H1 (cell line): ENCODE data around the gene OR2A12. TPM values are rescaled to one million over a fixed set of nuclear protein-coding genes. Genes with fewer than 3 reads are reported as not detected.

Source experiments
- CTCF ChIA-PET: fragments of 300-600 bp; sonication (Branson Sonifier 250); formaldehyde crosslinking; loops from one replicate; lab custom pipeline; 2021; ENCODE audit not compliant: partially characterized antibody; lab: Charles Lee
- POLR2A ChIA-PET: fragments of 300-600 bp; sonication (Branson Sonifier 250); formaldehyde crosslinking; loops from one replicate; lab custom pipeline; 2021; ENCODE audit warnings: inconsistent platforms; ENCODE audit not compliant: partially characterized antibody; lab: Charles Lee
- DNase-seq, 2 experiments: peaks; one replicate each; pipeline versions ENCODE4 v3.0.0 to v3.0.0-alpha.2; 2010 to 2022; ENCODE audit warnings: low spot score in 2 of 2, low read depth in 1 of 2, mixed read lengths in 1 of 2
- FAIRE-seq: peaks from 2 replicates; lab custom pipeline; 2011; peaks lifted over from hg19 to GRCh38; lab: Jason Lieb, UNC
- H2AFZ ChIP-seq: 2 replicates; pipeline ENCODE4 v1.8.1; 2012; ENCODE audit warnings: low read length, inconsistent platforms
- H2AK5ac ChIP-seq: 2 replicates; pipeline ENCODE4 v1.6.1; 2013; ENCODE audit warnings: low read depth, low read length
- H2BK120ac ChIP-seq: replicated peaks from 2 replicates; pipeline ENCODE3; 2013; ENCODE audit warnings: low read depth, low read length, inconsistent platforms
- H2BK12ac ChIP-seq: 2 replicates; pipeline ENCODE4 v1.6.1; 2013; ENCODE audit warnings: low read depth, low read length
- H2BK15ac ChIP-seq: 2 replicates; pipeline ENCODE4 v1.6.1; 2013; ENCODE audit warnings: low read length
- H2BK20ac ChIP-seq: 2 replicates; pipeline ENCODE4 v1.6.1; 2013; ENCODE audit warnings: low read length
- H2BK5ac ChIP-seq: 2 replicates; pipeline ENCODE4 v1.6.1; 2013; ENCODE audit warnings: low read depth, low read length
- H3K14ac ChIP-seq: 2 replicates; pipeline ENCODE4 v1.6.1; 2013; ENCODE audit warnings: inconsistent platforms; ENCODE audit not compliant: insufficient read length
- H3K18ac ChIP-seq: 2 replicates; pipeline ENCODE4 v1.6.1; 2013; ENCODE audit warnings: low read length; ENCODE audit errors: extremely low read depth
- H3K23ac ChIP-seq: 2 replicates; pipeline ENCODE4 v1.6.1; 2013; ENCODE audit warnings: inconsistent platforms; ENCODE audit not compliant: insufficient read length
- H3K23me2 ChIP-seq: 2 replicates; pipeline ENCODE4 v1.6.1; 2013; ENCODE audit warnings: low read depth, low read length
- H3K27ac ChIP-seq: 2 replicates; pipeline ENCODE4 v1.6.1; 2011; ENCODE audit warnings: low read depth, low read length, inconsistent platforms
- H3K27me3 ChIP-seq, 4 experiments: replicated peaks in 1 of 4; 1 replicate in 1 of 4; 2 replicates in 3 of 4; pipeline versions ENCODE4 v1.6.1 to v1.8.1; 2011 to 2013; ENCODE audit warnings: low read length in 3 of 4, mild to moderate bottlenecking in 3 of 4, inconsistent platforms in 2 of 4, mixed read lengths in 2 of 4, moderate library complexity in 1 of 4; ENCODE audit not compliant: control insufficient read depth in 3 of 4, insufficient read depth in 3 of 4; ENCODE audit errors: extremely low read depth in 1 of 4
- H3K36me3 ChIP-seq, 4 experiments: 2 replicates each; pipeline versions ENCODE4 v1.6.1 to v1.8.1; 2011 to 2013; ENCODE audit warnings: mild to moderate bottlenecking in 4 of 4, low read length in 3 of 4, moderate library complexity in 2 of 4, control low read depth in 1 of 4, inconsistent platforms in 1 of 4; ENCODE audit not compliant: insufficient read depth in 4 of 4, control insufficient read depth in 2 of 4
- H3K4ac ChIP-seq: replicated peaks from 2 replicates; pipeline ENCODE3; 2013; ENCODE audit warnings: low read length, low read depth, mixed read lengths, inconsistent platforms; ENCODE audit not compliant: insufficient read length
- H3K4me1 ChIP-seq, 4 experiments: replicated peaks in 1 of 4; 1 replicate in 1 of 4; 2 replicates in 3 of 4; pipeline versions ENCODE4 v1.6.1 to v1.8.1; 2011 to 2013; ENCODE audit warnings: low read length in 3 of 4, inconsistent platforms in 2 of 4, mixed read lengths in 1 of 4; ENCODE audit not compliant: insufficient read depth in 4 of 4, control insufficient read depth in 3 of 4
- H3K4me2 ChIP-seq, 2 experiments: 2 replicates each; pipeline versions ENCODE4 v1.6.1 to v1.8.1; 2011 to 2013; ENCODE audit warnings: low read depth in 2 of 2, low read length in 2 of 2, control low read depth in 1 of 2, inconsistent platforms in 1 of 2, mild to moderate bottlenecking in 1 of 2; ENCODE audit not compliant: insufficient read depth in 1 of 2
- H3K4me3 ChIP-seq, 4 experiments: fragments of 200-600, 300-600 bp in 1 of 4; sonication (generic), shearing (Covaris generic), sonication (Bioruptor Twin) in 1 of 4; 2 replicates each; pipeline versions ENCODE4 v1.5.1 to v1.8.1; 2011 to 2016; ENCODE audit warnings: low read length in 4 of 4, low read depth in 3 of 4, control low read depth in 2 of 4, inconsistent platforms in 2 of 4, mild to moderate bottlenecking in 2 of 4, mixed read lengths in 1 of 4, moderate library complexity in 1 of 4; ENCODE audit not compliant: insufficient read depth in 2 of 4; ENCODE audit errors: extremely low read depth in 1 of 4
- H3K56ac ChIP-seq: replicated peaks from 2 replicates; pipeline ENCODE3; 2013; ENCODE audit warnings: low read depth, mild to moderate bottlenecking, mixed read lengths, low read length, inconsistent platforms; ENCODE audit not compliant: insufficient read length
- H3K79me1 ChIP-seq: 2 replicates; pipeline ENCODE4 v1.6.1; 2013; ENCODE audit warnings: low read depth, low read length, control low read depth
- H3K79me2 ChIP-seq, 2 experiments: 2 replicates each; pipeline versions ENCODE4 v1.6.1 to v1.8.1; 2012 to 2013; ENCODE audit warnings: low read length in 2 of 2, mild to moderate bottlenecking in 2 of 2, inconsistent platforms in 1 of 2; ENCODE audit not compliant: insufficient read depth in 2 of 2, control insufficient read depth in 1 of 2
- H3K9ac ChIP-seq, 4 experiments: replicated peaks in 1 of 4; 1 replicate in 1 of 4; 2 replicates in 3 of 4; pipeline versions ENCODE4 v1.6.1 to v1.8.1; 2011 to 2013; ENCODE audit warnings: low read depth in 3 of 4, low read length in 3 of 4, control low read depth in 2 of 4, mild to moderate bottlenecking in 2 of 4, moderate library complexity in 2 of 4, inconsistent platforms in 1 of 4; ENCODE audit errors: extremely low read depth in 1 of 4
- H3K9me3 ChIP-seq, 2 experiments: 2 replicates each; pipeline versions ENCODE4 v1.6.1 to v1.8.1; 2012 to 2013; ENCODE audit warnings: mild to moderate bottlenecking in 2 of 2, moderate library complexity in 2 of 2, control low read depth in 1 of 2, inconsistent platforms in 1 of 2, low read depth in 1 of 2, low read length in 1 of 2, mixed read lengths in 1 of 2; ENCODE audit not compliant: insufficient read depth in 2 of 2
- H4K20me1 ChIP-seq, 2 experiments: replicated peaks in 1 of 2; 2 replicates each; pipeline versions ENCODE3 to v1.8.1; 2011 to 2013; ENCODE audit warnings: inconsistent platforms in 2 of 2, low read length in 2 of 2, mild to moderate bottlenecking in 1 of 2; ENCODE audit not compliant: insufficient read depth in 2 of 2, control insufficient read depth in 1 of 2
- H4K5ac ChIP-seq: 2 replicates; pipeline ENCODE4 v1.6.1; 2013; ENCODE audit warnings: low read length, low read depth, mixed read lengths, inconsistent platforms; ENCODE audit not compliant: insufficient read length
- H4K8ac ChIP-seq: 2 replicates; pipeline ENCODE4 v1.8.0; 2013; ENCODE audit warnings: mild to moderate bottlenecking, moderate library complexity, low read length, inconsistent platforms; ENCODE audit not compliant: insufficient read depth; ENCODE audit errors: extremely low read depth
- H4K91ac ChIP-seq: replicated peaks from 2 replicates; pipeline ENCODE3; 2013; ENCODE audit warnings: low read length, mixed read lengths, inconsistent platforms; ENCODE audit not compliant: insufficient read length
- ASH2L ChIP-seq: fragments of 200-600, 300-600 bp; sonication (generic); IDR thresholded peaks from one replicate; pipeline ENCODE4 v1.7.1; 2017; ENCODE audit warnings: low read length
- ATF3 ChIP-seq: IDR thresholded peaks from 2 replicates; pipeline ENCODE4 v1.6.1; 2011; ENCODE audit warnings: low read depth, mild to moderate bottlenecking, low read length; ENCODE audit not compliant: insufficient read depth
- CHD2 ChIP-seq: IDR thresholded peaks from 2 replicates; pipeline ENCODE4 v1.6.1; 2012; ENCODE audit warnings: low read length, improper control_type of control experiment
- HDAC2 ChIP-seq, 2 experiments: fragments of 300-600 bp in 1 of 2; sonication (generic) in 1 of 2; IDR thresholded peaks; 2 replicates each; pipeline ENCODE4 v1.6.1; 2011 to 2012; ENCODE audit warnings: low read depth in 2 of 2, low read length in 2 of 2, mild to moderate bottlenecking in 2 of 2, moderate library complexity in 2 of 2, borderline replicate concordance in 1 of 2, inconsistent platforms in 1 of 2
- PHF8 ChIP-seq: fragments of 200-600 bp; sonication (generic); conservative IDR thresholded peaks from 2 replicates; pipeline ENCODE4 v1.7.1; 2012; ENCODE audit warnings: low read depth, mild to moderate bottlenecking, inconsistent platforms, low read length, moderate library complexity
- POLR2AphosphoS5 ChIP-seq: IDR thresholded peaks from 2 replicates; pipeline ENCODE4 v1.6.1; 2011; ENCODE audit warnings: low read depth, low read length
- RFX5 ChIP-seq: IDR thresholded peaks from 2 replicates; pipeline ENCODE4 v1.6.1; 2011; ENCODE audit warnings: low read depth, low read length, improper control_type of control experiment, borderline replicate concordance
- SAP30 ChIP-seq: fragments of 300-600 bp; sonication (generic); IDR thresholded peaks from 2 replicates; pipeline ENCODE4 v1.7.1; 2012; ENCODE audit warnings: low read length, moderate library complexity, mild to moderate bottlenecking, inconsistent platforms; ENCODE audit not compliant: insufficient read depth, insufficient replicate concordance
- SIX5 ChIP-seq: IDR thresholded peaks from 2 replicates; pipeline ENCODE4 v1.6.1; 2011; ENCODE audit warnings: mild to moderate bottlenecking, low read depth, low read length
- TAF1 ChIP-seq: IDR thresholded peaks from 2 replicates; pipeline ENCODE4 v1.6.1; 2011; ENCODE audit warnings: mild to moderate bottlenecking, low read depth, low read length
- TAF7 ChIP-seq: optimal IDR thresholded peaks from 2 replicates; pipeline ENCODE3; 2011; ENCODE audit warnings: low read depth, mild to moderate bottlenecking, inconsistent platforms, low read length, moderate library complexity, borderline replicate concordance
- polyA plus RNA-seq, 7 experiments: library from polyadenylated mRNA; depleted of rRNA in 3 of 7; stranded (reverse) in 5 of 7; unstranded in 2 of 7; fragments of >200 nt in 5 of 7; fragments of 200-250 nt in 2 of 7; gene quantifications; 1 replicate in 5 of 7; 2 replicates in 1 of 7; 4 replicates in 1 of 7; pipeline versions ENCODE4 v1.2.1 to v1.2.3, GENCODE V29; 2011 to 2013; ENCODE audit warnings: missing spikeins in 2 of 7, mixed read lengths in 2 of 7
- total RNA-seq: library from RNA; stranded (reverse); fragmentation: NEBNext Ultra II Directional; extraction: Animal tissue kit (Norgen Biotek cat#: 25700); gene quantifications from 2 replicates; pipeline ENCODE4 v1.2.1, GENCODE V29; 2021

The OR2A12 gene
- total and polyA plus RNA-seq, 2 of the 8 experiments (the other 6 are each of a cell fraction or from before 2014, with no cell fraction given): not detected

DNA sequence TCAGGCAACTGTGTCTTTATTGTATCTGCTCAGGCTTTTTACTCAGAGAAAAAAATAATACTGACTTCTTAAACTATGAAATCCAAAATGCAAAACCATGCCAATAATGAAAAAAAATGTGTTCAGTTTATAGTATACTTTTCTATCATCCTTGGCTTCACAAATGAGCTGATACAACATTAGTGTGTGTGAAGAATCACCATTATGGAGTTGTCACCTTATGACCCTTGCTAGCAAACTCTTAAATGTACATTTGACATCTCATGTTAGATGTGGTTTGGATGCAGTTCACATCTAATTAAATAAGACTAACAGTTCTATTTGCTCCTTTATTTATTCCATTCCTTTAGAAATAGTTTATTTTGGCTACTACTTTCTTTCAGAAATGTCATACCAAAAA lies 19.1 kb downstream of the OR2A12 start:
- Histone ChIP-seq H2BK12ac (no peak overlapping the region), H3K79me1 (no peaks in the 10 kb centered on the region), H2BK20ac (no peak overlapping the region), H3K4ac (no peak overlapping the region), H2AK5ac (no peak overlapping the region), H2AFZ (no peak overlapping the region), H4K8ac (no peak overlapping the region), H3K4me3 (no peak overlapping the region), H3K18ac (no peak overlapping the region), H3K79me2 (no peaks in the 10 kb centered on the region), H3K27ac (no peak overlapping the region), H3K9me3 (no peaks in the 10 kb centered on the region), H3K56ac (no peak overlapping the region), H3K9ac (no peak overlapping the region), H3K36me3 (no peaks in the 10 kb centered on the region), H3K14ac (no peak overlapping the region), H4K5ac (no peak overlapping the region), H3K27me3 (no peaks in the 10 kb centered on the region), H2BK15ac (no peak overlapping the region), H2BK120ac (no peak overlapping the region), H3K4me1 (no peaks in the 10 kb centered on the region), H4K91ac (no peak overlapping the region), H3K23me2 (no peaks in the 10 kb centered on the region), H2BK5ac (no peak overlapping the region), H3K23ac (no peak overlapping the region), H4K20me1 (no peaks in the 10 kb centered on the region), H3K4me2 (no peak overlapping the region)
- TF ChIP-seq PHF8 (no peak), ASH2L (no peak), ATF3 (no peak), CHD2 (no peak), TAF1 (no peak), RFX5 (no peak), TAF7 (no peak), SIX5 (no peak), SAP30 (no peak), POLR2AphosphoS5 (no peak), HDAC2 (IDR thresholded peaks at IDR 0.05; ENCODE audit: borderline replicate concordance in 1 of 2, low read depth in 2 of 2, low read length in 2 of 2) (no peak)
- DNase-seq (no peak), FAIRE-seq (no peak)
- POLR2A ChIA-PET: no interaction called here
- CTCF ChIA-PET: interaction anchor here (0.7 kb wide), 1 partner anchor 10 kb away, joined by 3 read pairs; no protein-coding TSS in a partner anchor
